HCT116 (cell line): ENCODE data around the gene SLC7A9. TPM values are rescaled to one million over a fixed set of nuclear protein-coding genes. Genes with fewer than 3 reads are reported as not detected.

Experiments used
- ATAC-seq: fragments of 200-7000 bp; cut with Tn5 transposase; 2 replicates; pipeline ENCODE4 v1.9.1; 2020; ENCODE audit warnings: mild to moderate bottlenecking, moderate library complexity
- BruUV-seq: library from RNA; stranded (reverse); fragments of 400-500 nt; replicated peaks from 2 replicates; lab custom pipeline; 2021; lab: Mats Ljungman, UMichigan
- CTCF ChIA-PET: fragments of 300-600 bp; sonication (Branson Sonifier 250); formaldehyde crosslinking; loops from one replicate; lab custom pipeline; 2021; ENCODE audit warnings: antibody characterized with exemption; lab: Charles Lee
- POLR2A ChIA-PET: fragments of 300-600, 350-600 bp; sonication (Branson Sonifier 250); formaldehyde crosslinking; loops from one replicate; lab custom pipeline; 2021; ENCODE audit warnings: antibody characterized with exemption; lab: Charles Lee
- RAD21 ChIA-PET, 2 experiments: fragments of 300-600 bp; sonication (Branson Sonifier 250); formaldehyde crosslinking; loops; one replicate each; lab custom pipeline; 2023; ENCODE audit warnings: low total read pairs in 2 of 2; ENCODE audit not compliant: uncharacterized antibody in 2 of 2, unreplicated experiment in 2 of 2, low non-redundant PET in 1 of 2; lab: Charles Lee
- DNase-seq: peaks from one replicate; pipeline ENCODE4 v3.0.0-alpha.2; 2010; ENCODE audit warnings: low read depth, low spot score
- H2AFZ ChIP-seq: fragments of 200-600 bp; shearing (Covaris generic), sonication (generic); 2 replicates; pipeline ENCODE4 v1.6.1; 2017; ENCODE audit warnings: low read depth, mixed run types, mixed read lengths, antibody characterized with exemption, low read length; ENCODE audit not compliant: poor library complexity, severe bottlenecking
- H3K27ac ChIP-seq: 2 replicates; pipeline ENCODE4 v1.5.1; 2012; ENCODE audit warnings: low read depth, low read length
- H3K27me3 ChIP-seq: fragments of 200-600 bp; sonication (generic); 2 replicates; pipeline ENCODE4 v1.6.1; 2016; ENCODE audit warnings: mixed run types, low read length, mixed read lengths; ENCODE audit not compliant: insufficient read depth
- H3K36me3 ChIP-seq, 2 experiments: fragments of 200-500 bp in 1 of 2; fragments of 200-600 bp in 1 of 2; sonication (Bioruptor generic) in 1 of 2; sonication (generic) in 1 of 2; 2 replicates each; pipeline versions ENCODE4 v1.5.1 to v1.6.1; 2014 to 2016; ENCODE audit warnings: low read length in 2 of 2, inconsistent platforms in 1 of 2, mixed read lengths in 1 of 2, mixed run types in 1 of 2; ENCODE audit not compliant: insufficient read depth in 2 of 2, control insufficient read depth in 1 of 2
- H3K4me1 ChIP-seq, 2 experiments: fragments of 200-600 bp in 1 of 2; sonication (generic) in 1 of 2; 2 replicates each; pipeline versions ENCODE4 v1.5.1 to v1.6.1; 2012 to 2017; ENCODE audit warnings: low read length in 2 of 2, inconsistent platforms in 1 of 2, mild to moderate bottlenecking in 1 of 2, mixed read lengths in 1 of 2, mixed run types in 1 of 2, moderate library complexity in 1 of 2; ENCODE audit not compliant: insufficient read depth in 2 of 2, control insufficient read depth in 1 of 2
- H3K4me2 ChIP-seq: fragments of 200-600 bp; sonication (generic); 2 replicates; pipeline ENCODE4 v1.6.1; 2017; ENCODE audit warnings: mixed run types, low read length, mixed read lengths
- H3K4me3 ChIP-seq, 2 experiments: fragments of 200-600 bp in 1 of 2; sonication (generic) in 1 of 2; replicated peaks in 1 of 2; 2 replicates each; pipeline ENCODE4 v1.5.1; 2011 to 2016; ENCODE audit warnings: low read length in 2 of 2, control low read depth in 1 of 2, low read depth in 1 of 2, mild to moderate bottlenecking in 1 of 2, mixed read lengths in 1 of 2, mixed run types in 1 of 2
- H3K79me2 ChIP-seq: fragments of 200-600 bp; sonication (generic); 2 replicates; pipeline ENCODE4 v1.6.1; 2017; ENCODE audit warnings: mild to moderate bottlenecking, mixed run types, low read length, moderate library complexity, mixed read lengths; ENCODE audit not compliant: insufficient read depth
- H3K9ac ChIP-seq: fragments of 200-600 bp; sonication (generic); 2 replicates; pipeline ENCODE4 v1.6.1; 2016; ENCODE audit warnings: low read length, mixed read lengths
- H3K9me2 ChIP-seq: fragments of 200-600 bp; sonication (generic), shearing (Covaris generic); 2 replicates; pipeline ENCODE4 v1.6.1; 2017; ENCODE audit warnings: mixed run types, mild to moderate bottlenecking, moderate library complexity; ENCODE audit not compliant: insufficient read depth
- H3K9me3 ChIP-seq, 2 experiments: fragments of 200-500 bp in 1 of 2; fragments of 200-600 bp in 1 of 2; sonication (Bioruptor generic) in 1 of 2; sonication (generic) in 1 of 2; 2 replicates each; pipeline ENCODE4 v1.6.1; 2014 to 2017; ENCODE audit warnings: low read length in 2 of 2, mixed read lengths in 2 of 2, inconsistent platforms in 1 of 2, low read depth in 1 of 2, mild to moderate bottlenecking in 1 of 2, mixed run types in 1 of 2, moderate library complexity in 1 of 2; ENCODE audit not compliant: control insufficient read depth in 1 of 2, insufficient read depth in 1 of 2
- H4K20me1 ChIP-seq: fragments of 200-600 bp; sonication (generic), shearing (Covaris generic); 2 replicates; pipeline ENCODE4 v1.6.1; 2017; ENCODE audit warnings: mixed run types, mild to moderate bottlenecking, moderate library complexity; ENCODE audit not compliant: insufficient read depth
- EGR1 ChIP-seq: IDR thresholded peaks from 2 replicates; pipeline ENCODE4 v1.6.1; 2012; ENCODE audit warnings: low read depth
- ELF1 ChIP-seq: IDR thresholded peaks from 2 replicates; pipeline ENCODE4 v1.6.1; 2012; ENCODE audit warnings: low read depth, borderline replicate concordance
- FOSL1 ChIP-seq: IDR thresholded peaks from 2 replicates; pipeline ENCODE4 v1.6.1; 2012; ENCODE audit warnings: low read depth
- POLR2AphosphoS5 ChIP-seq: IDR thresholded peaks from 2 replicates; pipeline ENCODE4 v1.6.1; 2011; ENCODE audit warnings: mild to moderate bottlenecking, low read depth, low read length, moderate library complexity
- SIN3A ChIP-seq: IDR thresholded peaks from 2 replicates; pipeline ENCODE4 v1.6.1; 2012; ENCODE audit warnings: low read depth
- TCF7L2 ChIP-seq: IDR thresholded peaks from 2 replicates; pipeline ENCODE4 v1.7.0; 2011; ENCODE audit warnings: borderline replicate concordance, inconsistent platforms; ENCODE audit not compliant: insufficient read depth, insufficient read length; ENCODE audit errors: extremely low read depth
- YY1 ChIP-seq: IDR thresholded peaks from 2 replicates; pipeline ENCODE4 v1.6.1; 2011; ENCODE audit warnings: low read length, low read depth, moderate library complexity, mild to moderate bottlenecking; ENCODE audit not compliant: insufficient replicate concordance; ENCODE audit errors: extremely low read depth
- ZBTB33 ChIP-seq: IDR thresholded peaks from 2 replicates; pipeline ENCODE4 v1.6.1; 2011; ENCODE audit warnings: mild to moderate bottlenecking, low read length, moderate library complexity; ENCODE audit not compliant: insufficient replicate concordance; ENCODE audit errors: extremely low read depth
- ZFX ChIP-seq: fragments of 450-650 bp; IDR thresholded peaks from 2 replicates; pipeline ENCODE4 v1.6.1; 2017
- intact Hi-C: fragments of 100-400 bp; cut with micrococcal nuclease; formaldehyde crosslinking; loops from 2 replicates; pipeline ENCODE4 v1.10.0; 2022
- total RNA-seq: library from RNA; stranded (reverse); gene quantifications from one replicate; pipeline ENCODE4 v1.2.1, GENCODE V29; 2021; ENCODE audit not compliant: unreplicated experiment

Gene SLC7A9
- total RNA-seq, 1 experiment from 2014 or later = 0.42 TPM

GRCh38 chr19:32873247-32873959, 3.8 kb upstream of the SLC7A9 start:
- ChIA-PET CTCF (no interaction called here), POLR2A (no interaction called here), RAD21 (no interaction called here)
- intact Hi-C loops = no loop called here
- no peak for DNase-seq
- no TSS peak for BruUV-seq
- TF ChIP-seq TCF7L2 = no peak
- no peak for TF ChIP-seq POLR2AphosphoS5
- TF ChIP-seq YY1 = no peak
- TF ChIP-seq EGR1 = no peak
- TF ChIP-seq ELF1 = no peak
- TF ChIP-seq ZFX = no peak
- TF ChIP-seq FOSL1 = no peak
- no peak for TF ChIP-seq ZBTB33
- TF ChIP-seq SIN3A = no peak
- no peak for ATAC-seq
- no peaks in the 10 kb centered on the region for H3K4me1 ChIP-seq
- no peak overlapping the region for H3K4me2 ChIP-seq
- no peak overlapping the region for H3K4me3 ChIP-seq
- no peaks in the 10 kb centered on the region for H3K36me3 ChIP-seq
- no peaks in the 10 kb centered on the region for H3K27me3 ChIP-seq
- no peak overlapping the region for H2AFZ ChIP-seq
- H3K27ac ChIP-seq = no peak overlapping the region
- no peaks in the 10 kb centered on the region for H3K79me2 ChIP-seq
- H3K9ac ChIP-seq = no peak overlapping the region
- H4K20me1 ChIP-seq = no peaks in the 10 kb centered on the region
- no peaks in the 10 kb centered on the region for H3K9me2 ChIP-seq
- no peaks in the 10 kb centered on the region for H3K9me3 ChIP-seq
